Measurements from ENCODE around the gene CTNNA3.

CTNNA3 gene

DNA sequence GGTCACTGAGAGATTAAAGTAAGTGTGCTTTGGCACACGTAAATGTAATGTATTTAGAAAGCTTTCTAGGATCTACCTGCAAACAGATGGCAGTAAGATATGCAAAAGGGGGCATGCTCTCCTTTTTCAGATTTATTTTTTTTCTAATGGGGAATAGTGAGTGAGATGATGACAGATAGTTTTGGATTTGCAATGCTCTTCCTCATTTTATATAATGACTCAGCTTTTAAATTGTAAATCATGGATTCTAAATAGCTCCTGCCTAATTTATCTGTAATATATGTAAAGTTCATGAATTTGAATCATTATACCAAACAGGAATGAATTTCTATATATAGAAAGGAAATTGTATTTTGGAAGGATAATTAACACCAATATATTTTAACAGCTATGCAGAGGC, 1731.8 kb downstream of the CTNNA3 start:
- DNase-seq = no peak

DNA sequence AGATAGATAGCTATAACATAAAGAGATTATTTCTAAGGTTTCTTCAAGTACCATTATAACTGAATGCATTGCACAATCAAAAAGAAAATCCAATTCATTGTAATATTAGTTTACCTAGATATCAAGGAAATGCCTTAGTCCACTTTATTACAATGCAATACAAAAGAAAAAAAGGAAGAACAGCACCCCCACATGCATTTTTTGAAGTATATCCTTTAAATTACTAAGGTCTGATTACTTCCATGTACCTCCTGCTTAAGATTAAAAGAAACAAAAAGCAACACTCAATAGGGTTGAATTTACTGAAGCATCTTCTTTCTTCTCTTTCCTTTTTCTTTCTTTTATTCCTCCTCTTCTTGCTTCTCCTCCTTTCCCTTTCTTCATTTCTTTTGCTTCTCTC, 1743.9 kb downstream of the CTNNA3 start:
- no peak for DNase-seq

DNA sequence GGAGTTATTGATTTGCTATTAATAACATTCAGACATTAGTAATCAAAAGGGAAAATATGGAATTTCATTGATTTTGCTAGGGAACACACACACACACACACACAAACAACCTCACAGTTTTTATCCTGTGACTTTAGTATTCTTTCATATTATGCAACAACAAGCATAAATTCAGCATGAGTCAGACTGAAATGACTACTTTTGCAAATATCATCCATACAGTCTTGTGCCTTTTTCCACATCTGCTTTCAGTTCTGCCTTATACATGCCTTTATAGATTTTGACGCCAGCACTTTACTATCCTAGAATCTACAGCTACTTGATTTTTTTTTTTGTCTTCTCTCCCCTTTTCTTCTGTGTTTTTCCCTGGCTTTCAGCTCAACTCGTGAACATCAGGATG, 1745.9 kb downstream of the CTNNA3 start:
- no peak for DNase-seq

DNA sequence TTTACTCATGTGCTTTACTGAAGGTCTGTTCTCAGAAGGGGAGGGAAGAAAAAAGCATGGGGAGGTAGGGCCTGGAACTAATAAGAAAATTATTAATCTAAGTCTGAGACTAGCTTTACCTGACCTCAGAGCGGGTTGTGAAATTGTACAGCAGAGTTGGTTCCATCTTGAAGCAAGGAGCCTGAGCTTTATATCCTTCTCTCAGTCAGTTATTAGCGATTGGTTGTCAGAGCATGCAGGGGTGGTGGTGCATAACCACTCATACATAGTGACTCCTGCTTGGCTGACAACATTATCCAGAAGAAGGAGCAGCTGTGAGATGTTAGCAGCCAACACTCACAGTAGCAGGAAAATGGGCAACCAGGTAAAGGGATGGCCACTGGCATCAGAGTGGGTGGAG, 1746.5 kb downstream of the CTNNA3 start:
- DNase-seq = no peak

DNA sequence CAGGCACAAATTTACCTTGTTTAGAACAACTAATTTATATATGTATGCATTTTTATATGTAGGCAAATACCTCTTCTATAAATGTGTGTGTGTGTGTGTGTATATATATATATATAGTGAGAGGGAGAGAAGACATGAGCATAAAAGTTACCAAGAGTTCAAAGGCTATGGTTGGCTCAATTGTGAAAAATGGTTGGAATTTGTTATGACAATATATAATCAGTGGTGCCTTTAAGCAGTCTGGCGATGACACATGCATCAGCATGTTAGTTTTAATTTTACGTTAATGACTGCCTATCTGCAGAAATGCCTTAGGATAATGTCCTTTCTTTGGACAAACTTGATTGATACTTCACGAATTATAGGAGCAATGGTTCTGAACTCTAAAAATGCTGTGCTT, 1750.9 kb downstream of the CTNNA3 start:
- no peak for DNase-seq

DNA sequence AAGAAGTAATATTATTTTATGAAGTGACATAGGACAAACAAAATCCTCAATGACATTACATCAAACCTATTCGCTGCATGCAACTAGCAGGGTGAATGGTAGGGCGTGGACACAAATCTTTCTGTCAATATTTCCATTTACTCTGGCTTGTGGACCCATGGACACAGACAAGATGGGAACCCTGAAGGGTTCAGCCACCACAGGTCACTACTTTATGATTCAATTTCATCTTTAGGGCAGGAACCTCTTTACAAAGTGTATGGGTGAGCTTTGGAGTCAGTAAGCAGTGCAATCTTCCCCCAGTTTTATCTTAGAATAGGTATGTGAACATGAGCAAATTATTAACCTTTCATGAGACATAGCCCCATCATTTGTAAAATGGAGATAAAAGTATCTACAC, 1752.5 kb downstream of the CTNNA3 start:
- no peak for DNase-seq

DNA sequence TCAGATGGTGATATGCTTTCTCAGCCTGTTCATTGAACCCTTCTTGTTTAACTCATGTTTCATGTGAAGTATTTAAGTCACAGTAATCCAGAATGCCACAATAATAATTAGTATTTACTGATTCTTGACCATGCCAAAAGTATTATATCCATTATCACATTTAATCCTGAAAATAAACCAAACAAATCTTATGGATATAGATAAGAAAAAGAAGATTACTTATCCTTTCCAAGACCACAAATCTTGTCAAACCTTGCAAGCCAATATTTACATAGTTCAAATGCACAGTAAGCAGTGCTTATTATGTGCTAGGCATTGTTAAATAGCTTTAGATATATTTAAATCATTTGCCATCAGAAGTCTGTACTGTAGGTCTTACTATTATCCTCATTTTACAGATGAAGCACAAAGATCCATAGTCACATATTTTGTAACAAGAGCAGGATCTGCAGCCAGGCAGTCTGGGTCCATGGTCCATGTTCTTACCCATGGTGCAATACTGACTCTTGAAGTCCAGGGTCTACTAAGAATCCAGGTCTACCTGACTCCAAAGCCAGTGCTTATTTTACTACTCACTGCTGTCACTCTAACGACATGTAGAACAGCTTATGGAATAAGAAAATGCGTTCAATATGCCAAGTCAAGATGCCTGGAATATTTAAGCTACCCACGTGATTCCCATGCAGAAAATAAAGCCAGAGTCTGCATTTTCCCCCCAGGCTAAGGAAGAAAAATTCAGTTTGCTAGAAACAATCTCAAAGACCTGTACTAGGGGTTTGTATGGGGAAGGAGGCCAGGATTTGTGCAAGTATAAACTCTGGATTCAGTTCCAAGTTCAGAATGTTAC, 1755.0 kb downstream of the CTNNA3 start:
- DNase-seq = no peak

DNA sequence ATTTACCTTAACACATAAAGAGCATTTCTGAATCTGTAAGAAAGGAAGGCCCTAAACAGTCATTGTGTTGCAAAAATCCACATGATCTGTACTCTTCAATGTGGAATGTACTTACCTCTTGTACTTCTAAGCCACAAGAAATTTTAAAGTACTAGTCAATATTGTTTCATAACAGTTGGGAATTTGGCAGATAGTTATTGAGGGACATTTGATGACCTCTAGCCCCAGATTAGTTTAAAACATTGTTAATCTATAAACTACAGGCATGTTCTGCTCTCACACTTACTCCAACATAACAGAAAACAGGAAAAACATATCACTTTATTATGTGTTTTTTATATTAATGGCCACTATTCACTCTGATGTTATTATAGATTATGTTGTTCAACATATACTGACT, 1755.9 kb downstream of the CTNNA3 start:
- DNase-seq = no peak

DNA sequence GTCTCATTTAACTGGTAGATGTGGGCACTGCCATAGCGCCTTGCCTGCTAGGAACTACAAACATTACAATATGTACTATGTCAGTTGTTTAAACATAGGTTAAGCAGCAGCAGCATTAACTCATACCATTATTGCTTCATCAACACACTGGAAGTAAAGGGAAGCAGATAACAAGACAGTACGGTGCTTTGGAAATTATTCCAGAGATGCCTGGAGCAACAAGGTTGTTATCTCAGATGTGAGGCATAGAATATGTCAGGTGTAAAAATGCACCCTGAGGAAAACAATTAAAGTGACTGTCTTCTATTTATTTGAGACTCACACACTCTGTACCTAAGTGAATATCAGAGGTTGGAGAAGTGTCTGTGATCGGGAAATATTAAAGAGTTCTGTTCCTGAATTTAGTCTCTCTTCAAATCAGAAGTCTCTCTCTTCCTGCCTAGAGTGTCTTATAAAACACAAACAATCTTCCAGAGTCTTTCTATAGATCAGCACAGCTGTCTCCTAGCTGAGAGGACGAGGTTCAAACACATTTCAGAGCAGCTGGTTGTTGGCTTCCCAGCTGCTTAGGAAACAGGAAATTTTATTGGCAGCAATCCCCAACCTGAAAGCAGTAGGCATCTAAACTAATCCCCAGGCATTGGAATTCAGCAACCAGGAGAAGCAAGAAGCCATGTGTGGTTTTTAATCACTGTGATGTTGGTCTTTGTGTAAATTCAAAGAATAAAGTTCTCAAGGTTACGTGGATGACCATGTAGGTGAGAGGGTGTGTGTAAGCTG, 1764.5 kb downstream of the CTNNA3 start:
- no peak for DNase-seq

DNA sequence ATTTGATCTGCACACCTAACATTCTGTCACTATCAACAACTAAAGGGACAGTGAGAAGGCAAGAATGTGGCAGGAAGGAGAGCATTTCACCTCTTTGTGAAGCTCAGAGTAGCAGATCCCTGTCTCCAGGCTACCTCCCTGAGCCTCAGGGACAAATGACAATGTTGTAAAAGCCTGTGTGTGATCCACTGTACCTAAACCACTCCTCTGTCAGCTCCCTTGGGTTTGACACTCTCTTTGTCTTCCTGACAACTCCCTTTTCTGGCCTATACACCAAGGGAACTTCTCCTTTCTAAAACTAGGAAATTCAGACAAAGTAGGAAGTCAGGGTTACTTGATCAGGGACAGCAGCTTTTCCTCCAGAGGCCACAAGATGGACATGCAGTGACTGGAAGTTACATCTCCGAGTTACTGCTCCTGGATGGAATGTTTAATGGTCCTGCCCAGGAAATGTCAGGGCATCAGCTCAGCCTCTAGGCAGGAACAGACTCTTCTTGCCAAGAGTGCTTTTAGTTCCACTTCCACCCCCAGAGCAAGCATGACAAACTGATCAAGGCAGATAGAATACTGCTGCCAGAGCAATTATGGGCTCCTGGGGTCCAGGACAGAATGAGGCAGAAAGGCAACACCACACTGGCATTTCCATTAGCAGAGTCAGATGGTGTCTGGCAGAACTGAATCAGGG, 1784.7 kb downstream of the CTNNA3 start:
- no peak for DNase-seq

DNA sequence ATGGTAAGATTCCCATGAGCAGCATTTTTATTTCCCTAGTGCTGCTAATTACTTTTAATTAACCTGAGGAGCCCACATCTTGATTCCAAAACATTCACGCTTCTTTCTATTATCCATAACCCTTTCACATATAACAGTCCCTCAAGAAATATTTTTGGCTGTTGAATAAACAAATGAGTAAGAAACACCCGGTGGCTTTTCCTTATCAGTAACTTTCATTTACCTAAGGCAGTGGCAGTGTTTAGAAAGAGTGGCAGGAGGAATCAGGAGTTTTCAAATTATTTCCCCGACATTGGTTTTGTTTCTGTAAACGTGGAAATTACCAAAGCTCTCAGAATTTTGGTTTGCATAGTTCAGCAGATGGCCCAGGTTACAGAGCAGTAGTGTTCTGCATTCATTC, 1785.8 kb downstream of the CTNNA3 start:
- DNase-seq = no peak

DNA sequence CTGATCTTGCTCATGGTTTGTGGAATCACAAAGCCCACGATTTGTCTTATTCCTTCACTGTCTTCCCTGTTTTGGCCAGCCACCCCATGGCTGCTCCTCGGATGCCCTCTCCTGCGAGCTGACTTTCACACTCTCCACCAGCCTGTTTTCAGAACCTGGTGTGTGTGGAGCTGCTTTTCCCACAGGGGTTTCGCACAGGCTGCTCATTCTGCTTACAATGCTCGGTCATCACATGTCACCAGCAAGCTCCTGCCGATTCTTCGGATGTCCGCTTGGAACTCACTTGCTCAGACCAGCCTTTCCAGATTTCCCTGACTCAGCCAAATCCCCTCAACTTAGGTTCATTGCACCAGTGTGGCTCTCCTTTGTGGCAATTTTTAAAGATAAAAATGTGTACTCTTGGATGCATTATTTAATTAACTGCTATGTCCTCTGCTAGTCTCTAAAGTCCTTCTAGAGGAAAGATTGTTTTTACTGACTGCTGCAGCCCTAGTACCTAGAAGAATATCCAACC, 1788.7 kb downstream of the CTNNA3 start:
- no peak for DNase-seq

DNA sequence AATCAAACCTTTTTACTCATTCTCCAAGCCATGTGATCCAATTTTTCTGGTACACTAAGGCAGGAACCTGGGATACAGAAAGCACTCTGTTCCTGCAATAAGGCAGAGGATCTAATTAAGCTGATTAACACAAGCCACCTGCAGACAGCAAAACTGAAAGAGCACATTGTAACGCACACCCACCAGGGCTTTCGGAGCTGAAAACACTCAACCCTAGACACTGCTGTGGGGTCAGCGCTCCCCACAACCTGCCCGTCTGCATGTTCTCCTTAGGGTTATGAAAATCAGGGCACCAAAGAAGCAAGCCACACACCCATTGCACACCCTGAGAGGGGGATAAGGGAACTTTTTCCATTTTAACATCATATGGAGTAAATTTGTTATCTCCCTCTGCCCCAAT, 1792.4 kb downstream of the CTNNA3 start:
- no peak for DNase-seq

DNA sequence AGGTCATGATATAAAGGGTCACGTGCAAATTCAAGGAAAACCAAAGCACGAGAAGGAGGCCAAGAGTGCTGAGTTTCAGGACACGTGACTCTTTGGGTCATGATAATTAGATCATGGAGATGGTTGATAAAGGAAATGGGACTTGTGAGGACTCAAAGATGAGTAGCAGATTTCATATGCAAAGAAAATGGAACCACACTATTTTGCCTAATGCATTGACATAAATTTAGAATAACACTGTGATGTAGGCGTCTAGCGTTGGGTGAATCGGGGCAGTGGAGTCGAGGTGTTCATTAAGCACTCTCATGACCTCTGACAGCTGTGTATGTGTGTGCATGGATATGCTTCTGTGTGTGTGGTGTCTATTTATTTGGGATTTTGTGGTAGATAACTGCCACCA, 1795.7 kb downstream of the CTNNA3 start:
- DNase-seq = no peak

DNA sequence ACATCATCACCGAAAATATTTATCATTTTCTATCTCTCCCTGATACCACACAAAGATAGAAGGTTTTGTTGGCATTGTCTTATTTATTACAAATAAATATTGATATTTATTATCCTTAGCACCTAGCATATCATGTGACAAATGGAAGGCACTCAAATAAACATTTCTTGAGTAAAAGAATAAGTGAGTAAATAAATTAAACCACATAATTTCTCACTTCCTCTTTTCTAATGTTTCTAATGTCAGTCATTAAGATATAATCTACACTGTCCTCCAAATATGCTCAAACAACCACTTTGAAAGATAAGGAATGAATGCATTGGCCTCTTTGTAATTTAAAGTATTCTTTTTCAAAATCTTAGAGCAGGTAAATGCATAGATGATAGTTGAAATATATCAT, 1797.9 kb downstream of the CTNNA3 start:
- no peak for DNase-seq

DNA sequence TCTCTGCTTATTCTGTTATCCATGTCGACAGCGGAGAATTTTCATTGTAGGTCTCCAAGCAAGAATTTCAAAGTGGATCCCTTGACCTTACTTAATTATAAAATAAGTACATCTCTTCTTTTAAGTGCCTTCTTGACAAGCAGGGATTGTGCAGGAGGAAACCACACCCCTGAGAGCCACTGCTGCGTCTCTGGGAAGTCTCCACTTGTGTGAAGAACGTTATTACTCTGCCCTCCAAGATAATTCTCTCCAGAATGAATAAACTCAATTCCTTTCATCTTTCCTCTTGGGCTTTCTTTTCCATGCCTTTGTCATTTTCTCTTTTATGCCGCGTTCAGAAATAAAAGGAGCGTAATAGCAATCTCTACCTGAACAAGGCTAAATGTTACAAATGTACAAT, 1801.0 kb downstream of the CTNNA3 start:
- DNase-seq = no peak

DNA sequence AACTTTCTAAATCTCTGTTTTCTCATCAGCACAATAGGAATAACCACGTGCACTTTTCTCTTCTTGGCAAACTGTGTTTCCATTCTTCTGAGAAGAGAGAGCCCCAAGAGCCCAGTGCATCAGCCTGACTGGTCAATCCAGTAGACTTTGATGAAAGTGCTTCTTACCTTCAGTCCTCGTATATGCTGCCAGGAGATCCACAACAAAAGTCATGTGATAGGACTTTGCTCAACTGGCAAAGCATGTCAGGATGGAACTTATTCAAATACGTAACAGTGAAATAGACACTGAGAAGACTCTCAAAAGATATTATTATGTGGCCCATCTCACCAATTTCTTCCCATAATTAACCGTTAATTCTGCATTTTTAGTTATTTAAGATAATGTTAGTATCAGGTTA, 1801.6 kb downstream of the CTNNA3 start:
- DNase-seq = no peak

DNA sequence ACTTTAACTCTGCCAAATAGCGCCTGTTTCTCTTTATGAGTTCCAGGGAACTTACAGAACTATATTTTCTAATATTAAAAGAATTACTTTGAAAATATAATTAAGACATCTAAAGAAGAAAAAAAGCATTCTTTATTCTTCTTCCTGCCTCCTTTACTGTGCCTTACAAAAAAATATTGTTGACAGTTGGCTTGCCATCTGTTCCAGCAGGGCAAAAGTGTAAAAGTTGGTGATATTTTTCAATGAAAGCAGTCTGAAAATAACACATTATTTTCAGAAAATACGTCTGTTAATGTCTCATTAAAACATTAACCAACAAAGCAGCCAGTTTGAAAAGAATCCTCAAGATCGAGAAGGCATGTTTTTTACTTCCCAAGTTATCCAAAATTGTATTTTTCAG, 1802.3 kb downstream of the CTNNA3 start:
- no peak for DNase-seq

DNA sequence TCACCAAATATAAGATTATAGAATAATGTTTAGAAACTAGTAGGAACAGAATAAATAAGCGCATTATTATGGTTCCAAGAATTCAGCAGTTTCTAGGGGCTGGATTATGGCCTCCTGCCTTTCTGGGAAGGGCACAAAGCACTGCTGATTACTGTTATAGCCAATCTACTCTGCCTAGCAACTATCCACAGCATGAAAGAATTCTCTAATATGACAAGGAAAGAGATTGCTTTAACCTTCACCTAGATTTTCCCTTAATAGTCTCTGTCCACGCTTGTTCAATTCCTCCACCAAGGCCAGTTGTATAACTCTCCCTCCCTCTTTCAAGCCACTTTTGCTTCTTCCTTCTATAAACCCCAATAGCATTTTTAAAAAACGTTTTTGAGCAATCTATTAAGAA, 1803.7 kb downstream of the CTNNA3 start:
- no peak for DNase-seq

DNA sequence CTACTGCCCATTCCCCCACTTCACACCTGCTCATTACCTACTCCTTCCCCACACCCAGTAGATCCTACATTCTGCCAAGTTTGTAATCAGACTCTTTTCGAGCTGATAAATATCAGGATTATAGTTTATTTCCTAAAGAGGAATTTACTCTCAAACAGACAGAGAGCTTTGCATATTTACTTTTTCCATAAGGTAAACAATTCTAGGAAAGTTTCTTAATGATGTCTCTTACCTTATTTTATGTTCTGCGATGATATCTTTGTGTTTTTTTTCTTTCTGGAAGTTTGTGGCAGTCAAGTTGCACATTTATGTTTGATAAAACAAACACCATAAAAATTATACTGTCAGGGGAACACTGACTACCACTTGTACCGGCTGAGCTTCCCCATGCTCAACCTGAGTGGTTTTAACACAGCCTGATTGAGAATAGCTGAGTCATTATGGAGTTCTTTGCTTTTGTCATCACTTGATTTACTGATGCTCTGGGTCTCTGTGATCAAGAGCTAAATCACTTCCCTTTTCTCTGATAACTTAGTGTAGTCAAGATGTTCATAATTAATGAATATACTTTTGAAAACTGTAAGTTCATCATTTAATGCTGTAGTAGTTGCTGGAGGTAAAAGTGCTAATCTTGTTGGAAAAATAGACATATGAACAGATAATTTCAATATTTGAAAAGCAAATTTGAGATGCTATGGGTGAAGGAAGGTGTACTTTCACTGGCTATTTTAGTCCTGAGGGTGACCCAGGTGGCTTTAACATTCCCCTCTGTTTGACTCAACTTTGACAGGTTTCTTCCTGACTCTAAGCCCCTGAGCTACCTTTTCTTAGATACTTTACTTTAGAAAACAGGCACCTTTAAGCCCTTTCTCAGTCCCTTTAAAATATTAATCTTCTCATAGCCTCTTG, 1804.7 kb downstream of the CTNNA3 start:
- DNase-seq = no peak

DNA sequence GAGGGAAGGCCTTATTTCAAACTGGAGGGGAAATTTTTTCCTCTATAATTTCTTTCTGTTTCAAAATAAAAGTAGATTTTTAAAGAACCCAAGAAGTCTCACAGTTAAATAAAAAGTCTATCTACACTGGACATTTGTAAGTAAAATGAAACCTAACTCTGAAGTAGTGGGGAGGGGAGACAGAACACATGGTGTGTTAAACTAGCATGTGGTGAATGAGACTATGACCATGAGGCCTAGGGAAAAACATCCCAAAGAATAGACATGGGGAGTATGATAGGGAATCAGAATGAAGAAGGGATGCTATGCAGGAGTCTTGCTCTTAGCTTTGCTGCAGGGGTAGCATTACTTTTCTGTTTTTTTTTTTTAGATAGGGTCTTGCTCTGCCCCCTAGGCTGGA, 1831.5 kb downstream of the CTNNA3 start:
- DNase-seq = no peak

DNA sequence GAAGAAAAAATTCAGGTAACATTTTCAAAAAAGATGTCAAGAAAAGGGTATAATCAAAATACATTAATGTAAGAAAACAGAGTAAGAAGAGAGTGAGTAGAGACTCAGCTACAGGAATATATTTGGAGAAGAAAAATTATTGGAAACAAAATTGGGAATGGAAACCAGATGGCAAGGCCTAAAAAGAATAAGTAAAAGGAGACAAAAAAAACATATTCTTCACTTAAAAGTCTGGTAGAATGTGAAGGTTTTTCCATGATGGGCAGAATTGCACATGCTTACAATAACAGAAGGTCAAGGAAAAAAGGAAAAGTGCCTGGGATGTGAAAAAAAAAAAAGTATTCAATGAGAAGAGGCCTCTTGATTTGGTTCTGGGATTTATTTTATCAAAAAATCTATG, 1832.0 kb downstream of the CTNNA3 start:
- no peak for DNase-seq
